K562 (cell line): ENCODE data around the gene PUS7L. TPM values are rescaled to one million over a fixed set of nuclear protein-coding genes. Genes with fewer than 3 reads are reported as not detected.
A peak's percentile ranks its signal among the peaks of the same experiment; 100 is the strongest.

Experiments used
- ATAC-seq: fragments of 200-7000 bp; cut with Tn5 transposase; 3 replicates; pipeline ENCODE4 v1.9.1; 2020; ENCODE audit warnings: moderate library complexity
- Bru-seq: library from RNA; stranded (reverse); fragments of 400-500 nt; gene quantifications from one replicate; lab custom pipeline; 2021; lab: Mats Ljungman, UMichigan
- BruChase-seq, 2 experiments: library from RNA; stranded (reverse); fragments of 400-500 nt; gene quantifications; one replicate each; lab custom pipeline; 2021; lab: Mats Ljungman, UMichigan
- BruUV-seq: library from RNA; stranded (reverse); fragments of 400-500 nt; replicated peaks from 2 replicates; lab custom pipeline; 2021; lab: Mats Ljungman, UMichigan
- CTCF ChIA-PET: fragments of 300-600 bp; formaldehyde crosslinking; extraction: SDS; loops from one replicate; lab custom pipeline; 2021; ENCODE audit warnings: low intra/inter-chr PET ratio; lab: Yijun Ruan, JAX
- POLR2A ChIA-PET: fragments of 300-600, 350-650 bp; sonication (Branson Sonifier 250); formaldehyde crosslinking; extraction: SDS; loops from one replicate; lab custom pipeline; 2021; ENCODE audit warnings: antibody characterized with exemption, inconsistent platforms; lab: Yijun Ruan, JAX
- DNase-seq, 4 experiments: peaks; one replicate each; pipeline versions ENCODE4 v3.0.0 to v3.0.0-alpha.2; 2011 to 2018; ENCODE audit warnings: low spot score in 3 of 4, mixed read lengths in 3 of 4; ENCODE audit errors: extremely low read depth in 1 of 4
- FAIRE-seq: peaks from 2 replicates; lab custom pipeline; 2011; peaks lifted over from hg19 to GRCh38; lab: Jason Lieb, UNC
- H2AFZ ChIP-seq: 2 replicates; pipeline ENCODE4 v1.6.0; 2011; ENCODE audit warnings: low read depth, low read length, control low read depth, inconsistent platforms
- H3K27ac ChIP-seq: fragments of 200-600 bp; 3 replicates; pipeline ENCODE4 v1.8.0; 2011; ENCODE audit warnings: low read depth, mild to moderate bottlenecking, control low read depth, inconsistent platforms, low read length, moderate library complexity, mixed read lengths; ENCODE audit errors: extremely low read depth
- H3K27me3 ChIP-seq, 2 experiments: fragments of 300-600 bp in 1 of 2; 2 replicates in 1 of 2; 3 replicates in 1 of 2; pipeline versions ENCODE4 v1.6.0 to v1.8.0; 2011; ENCODE audit warnings: inconsistent platforms in 2 of 2, low read length in 2 of 2, mild to moderate bottlenecking in 1 of 2, mixed read lengths in 1 of 2, moderate library complexity in 1 of 2; ENCODE audit not compliant: control insufficient read depth in 2 of 2, insufficient read depth in 2 of 2
- H3K36me3 ChIP-seq: fragments of 300-600 bp; 3 replicates; pipeline ENCODE4 v1.8.0; 2011; ENCODE audit warnings: mild to moderate bottlenecking, low read length, inconsistent platforms; ENCODE audit not compliant: control insufficient read depth, insufficient read depth
- H3K4me1 ChIP-seq, 2 experiments: fragments of 200-600 bp in 1 of 2; replicated peaks in 1 of 2; 2 replicates in 1 of 2; 3 replicates in 1 of 2; pipeline versions ENCODE4 v1.5.1 to v1.8.0; 2011; ENCODE audit warnings: inconsistent platforms in 2 of 2, low read length in 2 of 2, mild to moderate bottlenecking in 1 of 2, mixed read lengths in 1 of 2, moderate library complexity in 1 of 2; ENCODE audit not compliant: control insufficient read depth in 2 of 2, insufficient read depth in 2 of 2
- H3K4me2 ChIP-seq: 2 replicates; pipeline ENCODE4 v1.6.1; 2011; ENCODE audit warnings: low read length, control low read depth, inconsistent platforms, mixed read lengths; ENCODE audit not compliant: insufficient read depth
- H3K4me3 ChIP-seq: fragments of 200-600 bp; sonication (generic), shearing (Covaris generic); 2 replicates; pipeline ENCODE4 v1.5.1; 2016; ENCODE audit warnings: control low read depth, inconsistent platforms
- H3K79me2 ChIP-seq: fragments of 200-600 bp; 3 replicates; pipeline ENCODE4 v1.8.0; 2011; ENCODE audit warnings: low read length, inconsistent platforms; ENCODE audit not compliant: control insufficient read depth, insufficient read depth
- H3K9ac ChIP-seq, 2 experiments: 2 replicates each; pipeline versions ENCODE4 v1.6.0 to v1.6.1; 2011; ENCODE audit warnings: low read depth in 2 of 2, low read length in 2 of 2, control low read depth in 1 of 2, inconsistent platforms in 1 of 2, mild to moderate bottlenecking in 1 of 2, mixed read lengths in 1 of 2; ENCODE audit not compliant: insufficient read depth in 1 of 2
- H3K9me1 ChIP-seq: one replicate; pipeline ENCODE4 v1.6.0; 2011; ENCODE audit warnings: inconsistent platforms, mild to moderate bottlenecking, low read length, moderate library complexity; ENCODE audit not compliant: control insufficient read depth, insufficient read depth
- H3K9me3 ChIP-seq: replicated peaks from 2 replicates; pipeline ENCODE4 v1.5.1; 2011; ENCODE audit warnings: low read depth, low read length, inconsistent platforms; ENCODE audit not compliant: control insufficient read depth, insufficient read depth
- H4K20me1 ChIP-seq: replicated peaks from 2 replicates; pipeline ENCODE4 v1.6.1; 2011; ENCODE audit warnings: low read length, inconsistent platforms, mixed read lengths; ENCODE audit not compliant: control insufficient read depth, insufficient read depth
- BACH1 ChIP-seq: fragments of 200-800 bp; sonication (Bioruptor generic); IDR thresholded peaks from 2 replicates; pipeline ENCODE4 v1.6.1; 2016; ENCODE audit warnings: missing genetic modification characterization, missing compliant biosample characterization
- KAT7 ChIP-seq: sonication (generic); formaldehyde crosslinking; IDR thresholded peaks from 2 replicates; pipeline ENCODE4 v1.8.0; 2022; ENCODE audit warnings: missing genetic modification reagents, mild to moderate bottlenecking, borderline replicate concordance
- L3MBTL2 ChIP-seq: fragments of 450-650 bp; IDR thresholded peaks from 2 replicates; pipeline ENCODE4 v1.6.1; 2016; ENCODE audit warnings: mild to moderate bottlenecking, moderate library complexity
- NBN ChIP-seq: fragments of 450-650 bp; IDR thresholded peaks from 2 replicates; pipeline ENCODE4 v1.6.1; 2016; ENCODE audit warnings: low read depth, mild to moderate bottlenecking
- SOX6 ChIP-seq: fragments of 450-650 bp; IDR thresholded peaks from 2 replicates; pipeline ENCODE4 v1.6.1; 2014; ENCODE audit warnings: mild to moderate bottlenecking
- ZNF23 ChIP-seq: fragments of 250-450 bp; sonication (Bioruptor Pico); IDR thresholded peaks from 2 replicates; pipeline ENCODE4 v1.4.0; 2020; ENCODE audit warnings: mild to moderate bottlenecking
- ZNF445 ChIP-seq: fragments of 250-450 bp; sonication (Bioruptor Pico); IDR thresholded peaks from 2 replicates; pipeline ENCODE4 v1.4.0; 2020; ENCODE audit warnings: low read depth, mild to moderate bottlenecking, moderate library complexity
- WGBS: fragments of 100-300 bp; shearing (Covaris generic); methylation state at CpG from one replicate; pipeline ENCODE4 v1.1.6; 2016; ENCODE audit warnings: low coverage, mixed read lengths; ENCODE audit not compliant: insufficient coverage; ENCODE audit errors: missing lambda C conversion rate; 5-methylcytosine and 5-hydroxymethylcytosine counted together
- in situ Hi-C: fragments of 300-500 bp; cut with MboI; formaldehyde crosslinking; loops from 4 replicates; pipeline ENCODE4 v1.15.0; 2018; ENCODE audit warnings: inconsistent platforms, mixed read lengths
- intact Hi-C: fragments of 100-400 bp; cut with micrococcal nuclease; formaldehyde crosslinking; loops from 2 replicates; pipeline ENCODE4 v1.14.2; 2022
- long read RNA-seq, 3 experiments: library from polyadenylated mRNA in 2 of 3; library from RNA in 1 of 3; unstranded in 2 of 3; stranded (forward) in 1 of 3; transcript quantifications; one replicate each; pipeline ENCODE4 v2.0.0, GENCODE V29; 2019 to 2022
- polyA minus RNA-seq, 3 experiments: library from RNA; depleted of rRNA, polyadenylated mRNA; stranded (reverse); fragments of >200 nt; gene quantifications; 2 replicates each; pipeline ENCODE4 v1.2.3, GENCODE V29; 2011
- polyA plus RNA-seq, 8 experiments: library from polyadenylated mRNA; depleted of rRNA in 4 of 8; stranded (reverse) in 5 of 8; unstranded in 3 of 8; fragments of >200 nt; fragmentation: Nextera tagmentation in 2 of 8; fragmentation: Illumina TruSeq in 1 of 8; extraction: Ambion mirVana in 2 of 8; extraction: Trizol in 1 of 8; gene quantifications; 2 replicates each; pipeline versions ENCODE4 v1.2.1 to v1.2.3, GENCODE V29; 2011 to 2014; ENCODE audit warnings: inconsistent platforms in 1 of 8, missing spikeins in 1 of 8
- total RNA-seq, 7 experiments: library from RNA; depleted of rRNA in 6 of 7; stranded (reverse); fragments of >200 nt in 6 of 7; fragmentation: Illumina TruSeq in 2 of 7; extraction: Trizol in 2 of 7; gene quantifications; 2 replicates each; pipeline versions ENCODE4 v1.2.1 to v1.2.3, GENCODE V29; 2011 to 2021; ENCODE audit warnings: low replicate concordance in 1 of 7
- TF ChIP-seq, protein P1 (sequence below): fragments of 250-450 bp; sonication (Bioruptor Pico); IDR thresholded peaks from 2 replicates; pipeline ENCODE4 v1.4.0; 2020

The PUS7L gene
- total RNA-seq (2011; cell fraction: chromatin; rRNA removed; ENCODE audit: low replicate concordance): 11.5 and 61.1 TPM in 2 replicates
- total RNA-seq (2011; cell fraction: nucleolus; rRNA removed): 4.5 and 7.2 TPM in 2 replicates
- total RNA-seq (2011; cell fraction: nucleoplasm; rRNA removed): 15.5 and 28.9 TPM in 2 replicates
- total RNA-seq (2014; rRNA removed) (14.9 and 15.3 TPM in 2 replicates), total RNA-seq (2014; rRNA removed; fragmentation: Illumina TruSeq; extraction: Trizol) (53.3 and 64.3 TPM in 2 replicates), total RNA-seq (2015; rRNA removed; fragmentation: Illumina TruSeq; extraction: Trizol) (37.0 and 43.2 TPM in 2 replicates), total RNA-seq (2021) (25.2 and 29.0 TPM in 2 replicates), polyA plus RNA-seq (2011; rRNA removed) (23.6 and 27.5 TPM in 2 replicates), polyA plus RNA-seq (2014; fragmentation: Illumina TruSeq; extraction: Trizol) (15.5 and 19.3 TPM in 2 replicates), polyA plus RNA-seq (2014; fragmentation: Nextera tagmentation; extraction: Ambion mirVana) (10 to 100 TPM; 11.4 to 46.0 TPM), polyA plus RNA-seq (2014; rRNA removed) (10.8 and 12.7 TPM in 2 replicates), polyA minus RNA-seq (2011; rRNA and poly(A)+ RNA removed) (76.5 and 84.5 TPM in 2 replicates), Bru-seq, nascent RNA (percentile 84 among the genes with signal in this experiment), BruChase-seq, experiment 1, labeled RNA remaining after a 2-hour chase (percentile 87 among the genes with signal in this experiment), BruChase-seq, experiment 2, labeled RNA remaining after a 6-hour chase (percentile 87 among the genes with signal in this experiment)
- 3.2 and 7.9 TPM in 2 replicates for polyA plus RNA-seq (2011; cell fraction: cytosol; rRNA removed)
- 14.0 and 21.1 TPM in 2 replicates for polyA plus RNA-seq (2011; cell fraction: nucleus; rRNA removed)
- polyA plus RNA-seq (2012): 5.7 and 9.9 TPM in 2 replicates
- 12.7 and 21.4 TPM in 2 replicates for polyA minus RNA-seq (2011; cell fraction: cytosol; rRNA and poly(A)+ RNA removed)
- polyA minus RNA-seq (2011; cell fraction: nucleus; rRNA and poly(A)+ RNA removed): 15.5 and 28.7 TPM in 2 replicates
- long read RNA-seq, experiment 1, full-length matches to known transcripts: 16 of 75 reads
- long read RNA-seq, experiment 1, partial matches to known transcripts: 32 of 75 reads
- long read RNA-seq, experiment 1, other reads (novel, unspliced or antisense): 27 of 75 reads
- long read RNA-seq, experiment 2, partial matches to known transcripts: 3 of 14 reads
- long read RNA-seq, experiment 2, other reads (novel, unspliced or antisense): 11 of 14 reads
- long read RNA-seq, experiment 3, partial matches to known transcripts: 25 of 28 reads
- long read RNA-seq, experiment 3, other reads (novel, unspliced or antisense): 3 of 28 reads

GRCh38 chr12:43758728-43759563 is at the start of gene PUS7L, which contains the start of gene IRAK4:
Gene PUS7L (minus strand): TSS chr12:43758790. CDS start chr12:43755245, 3,545 bp downstream.
Gene IRAK4 (plus strand): TSS chr12:43758951. CDS start chr12:43768112, 9,161 bp downstream.
- peak; percentile 96 for FAIRE-seq
- POLR2A ChIA-PET: interaction anchor here (1.0 to 1.6 kb wide), 4 partner anchors 10 to 34 kb away, joined by 3 to 6 read pairs (median 4); no protein-coding TSS in a partner anchor
- H4K20me1 ChIP-seq: no peaks in the 10 kb centered on the region
- in situ Hi-C loops (no loop called here), intact Hi-C loops (loop anchor here (1.0 to 5.0 kb wide), 2 partner anchors 48 to 123 kb away; partner anchors contain the start of gene TWF1)
- WGBS: under 1% methylated on average over 51 of the region's 54 CpGs
- no peaks in the 10 kb centered on the region for H3K9me3 ChIP-seq
- peak within 1 kb of the TSS; percentile 92 for H3K27ac ChIP-seq
- H3K4me1 ChIP-seq: peaks cover 4 to 13% of the 10 kb centered on the region in 2 experiments; a peak in 3 of 5 replicates
- H3K79me2 ChIP-seq: peaks cover 79% of the 10 kb centered on the region
- peaks cover 18% of the 10 kb centered on the region for H3K36me3 ChIP-seq
- peak within 1 kb of the TSS; percentile 85 to 97 for H3K9ac ChIP-seq
- BruUV-seq: TSS peak; percentile 55
- H2AFZ ChIP-seq: peak within 1 kb of the TSS; percentile 93
- CTCF ChIA-PET: interaction anchor here (0.6 to 1.4 kb wide), 3 partner anchors 23 to 124 kb away, joined by 3 to 6 read pairs (median 4); no protein-coding TSS in a partner anchor
- H3K27me3 ChIP-seq: no peaks in the 10 kb centered on the region
- ATAC-seq: peak; percentile 92
- DNase-seq: peak; percentile 93 to 98 (median 94)
- H3K4me3 ChIP-seq: peak within 1 kb of the TSS; percentile 73
- no peaks in the 10 kb centered on the region for H3K9me1 ChIP-seq
- peak within 1 kb of the TSS; percentile 98 for H3K4me2 ChIP-seq
- TF ChIP-seq NBN (0 out of 2 replicates have a peak, but pooled peaks have one; percentile 55), L3MBTL2 (peak; percentile 48; the same call in 1 of the 2 replicates), ZNF445 (no peak), ZNF23 (no peak), SOX6 (peak; percentile 22; the same call in 1 of the 2 replicates), BACH1 (tag) (no peak), KAT7 (CRISPR knock-in tag) (no peak)
- TF ChIP-seq, protein P1, sequence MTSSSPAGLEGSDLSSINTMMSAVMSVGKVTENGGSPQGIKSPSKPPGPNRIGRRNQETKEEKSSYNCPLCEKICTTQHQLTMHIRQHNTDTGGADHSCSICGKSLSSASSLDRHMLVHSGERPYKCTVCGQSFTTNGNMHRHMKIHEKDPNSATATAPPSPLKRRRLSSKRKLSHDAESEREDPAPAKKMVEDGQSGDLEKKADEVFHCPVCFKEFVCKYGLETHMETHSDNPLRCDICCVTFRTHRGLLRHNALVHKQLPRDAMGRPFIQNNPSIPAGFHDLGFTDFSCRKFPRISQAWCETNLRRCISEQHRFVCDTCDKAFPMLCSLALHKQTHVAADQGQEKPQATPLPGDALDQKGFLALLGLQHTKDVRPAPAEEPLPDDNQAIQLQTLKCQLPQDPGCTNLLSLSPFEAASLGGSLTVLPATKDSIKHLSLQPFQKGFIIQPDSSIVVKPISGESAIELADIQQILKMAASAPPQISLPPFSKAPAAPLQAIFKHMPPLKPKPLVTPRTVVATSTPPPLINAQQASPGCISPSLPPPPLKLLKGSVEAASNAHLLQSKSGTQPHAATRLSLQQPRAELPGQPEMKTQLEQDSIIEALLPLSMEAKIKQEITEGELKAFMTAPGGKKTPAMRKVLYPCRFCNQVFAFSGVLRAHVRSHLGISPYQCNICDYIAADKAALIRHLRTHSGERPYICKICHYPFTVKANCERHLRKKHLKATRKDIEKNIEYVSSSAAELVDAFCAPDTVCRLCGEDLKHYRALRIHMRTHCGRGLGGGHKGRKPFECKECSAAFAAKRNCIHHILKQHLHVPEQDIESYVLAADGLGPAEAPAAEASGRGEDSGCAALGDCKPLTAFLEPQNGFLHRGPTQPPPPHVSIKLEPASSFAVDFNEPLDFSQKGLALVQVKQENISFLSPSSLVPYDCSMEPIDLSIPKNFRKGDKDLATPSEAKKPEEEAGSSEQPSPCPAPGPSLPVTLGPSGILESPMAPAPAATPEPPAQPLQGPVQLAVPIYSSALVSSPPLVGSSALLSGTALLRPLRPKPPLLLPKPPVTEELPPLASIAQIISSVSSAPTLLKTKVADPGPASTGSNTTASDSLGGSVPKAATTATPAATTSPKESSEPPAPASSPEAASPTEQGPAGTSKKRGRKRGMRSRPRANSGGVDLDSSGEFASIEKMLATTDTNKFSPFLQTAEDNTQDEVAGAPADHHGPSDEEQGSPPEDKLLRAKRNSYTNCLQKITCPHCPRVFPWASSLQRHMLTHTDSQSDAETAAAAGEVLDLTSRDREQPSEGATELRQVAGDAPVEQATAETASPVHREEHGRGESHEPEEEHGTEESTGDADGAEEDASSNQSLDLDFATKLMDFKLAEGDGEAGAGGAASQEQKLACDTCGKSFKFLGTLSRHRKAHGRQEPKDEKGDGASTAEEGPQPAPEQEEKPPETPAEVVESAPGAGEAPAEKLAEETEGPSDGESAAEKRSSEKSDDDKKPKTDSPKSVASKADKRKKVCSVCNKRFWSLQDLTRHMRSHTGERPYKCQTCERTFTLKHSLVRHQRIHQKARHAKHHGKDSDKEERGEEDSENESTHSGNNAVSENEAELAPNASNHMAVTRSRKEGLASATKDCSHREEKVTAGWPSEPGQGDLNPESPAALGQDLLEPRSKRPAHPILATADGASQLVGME (CRISPR knock-in tag): no peak
